Rectal smooth muscle tissue (tissue), 1 donor: ENCODE results near the gene ULK2.

Source experiments
- H3K27ac ChIP-seq: one replicate; pipeline ENCODE4 v1.7.0; 2013; ENCODE audit warnings: low read depth, low read length, inconsistent platforms
- H3K27me3 ChIP-seq: one replicate; pipeline ENCODE4 v1.7.0; 2013; ENCODE audit warnings: low read length; ENCODE audit not compliant: control insufficient read depth, insufficient read depth
- H3K36me3 ChIP-seq: one replicate; pipeline ENCODE4 v1.7.0; 2013; ENCODE audit warnings: low read length; ENCODE audit not compliant: control insufficient read depth, insufficient read depth
- H3K4me1 ChIP-seq: one replicate; pipeline ENCODE4 v1.7.0; 2013; ENCODE audit warnings: low read length; ENCODE audit not compliant: control insufficient read depth, insufficient read depth
- H3K4me3 ChIP-seq: one replicate; pipeline ENCODE4 v1.7.0; 2013; ENCODE audit warnings: low read length
- H3K9ac ChIP-seq: one replicate; pipeline ENCODE4 v1.7.0; 2013; ENCODE audit warnings: low read length

Gene ULK2

DNA sequence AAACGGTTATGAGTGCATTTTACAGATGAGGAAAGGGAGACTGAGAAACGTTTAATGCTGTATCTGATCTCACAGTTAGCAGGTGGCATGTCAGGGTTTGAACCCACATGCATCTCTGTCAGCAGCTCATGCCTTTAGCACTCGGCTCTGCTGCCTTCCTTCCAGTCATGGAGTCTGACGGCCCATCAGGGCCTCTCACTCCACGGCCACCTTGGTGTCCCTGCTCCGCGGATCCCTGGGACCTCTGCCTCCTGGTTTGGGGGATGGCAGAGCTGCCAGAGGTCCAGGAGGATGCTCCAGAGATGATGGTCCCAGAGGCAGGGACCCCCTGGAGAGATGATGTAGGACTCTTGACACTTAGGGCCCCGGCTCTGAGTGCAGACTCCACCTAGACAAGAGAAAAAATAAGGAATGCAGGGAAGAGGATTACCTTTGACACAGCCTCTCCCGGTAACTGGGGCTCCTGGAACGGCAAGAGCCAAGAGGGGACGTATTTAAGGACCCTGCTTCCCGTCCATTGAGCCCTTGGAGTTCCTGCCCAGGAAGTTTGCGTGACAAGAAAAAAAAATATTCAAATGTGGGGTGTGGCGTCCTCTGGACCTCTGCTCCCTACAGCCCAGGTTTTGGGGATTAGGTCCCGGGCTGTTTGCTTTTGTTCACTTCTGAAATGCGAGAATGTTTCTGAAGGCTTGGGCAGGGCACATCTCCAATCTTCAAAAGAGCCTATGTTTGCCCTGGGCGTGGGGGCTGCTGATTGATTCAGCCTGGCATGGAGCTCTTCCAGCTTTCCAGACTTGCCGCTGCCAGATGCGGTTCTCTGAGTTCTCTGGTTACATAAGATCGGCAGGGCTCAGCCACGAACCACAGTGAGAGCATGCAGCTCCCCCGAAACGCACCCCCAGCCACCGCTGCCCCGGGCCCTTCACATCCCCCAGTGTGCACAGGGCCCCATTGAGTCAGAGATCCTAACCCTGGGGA, 119.6 kb downstream of the ULK2 start, which contains the start of gene ALDH3A1:
Gene ALDH3A1 (minus strand): TSS at position 470 of the 978 bp plus-strand sequence. CDS start 3,169 bp downstream, outside the sequence.
- no peak within 1 kb of the TSS for H3K4me3 ChIP-seq
- no peak within 1 kb of the TSS for H3K27ac ChIP-seq
- H3K9ac ChIP-seq = no peak within 1 kb of the TSS
- no peaks in the 10 kb centered on the region for H3K36me3 ChIP-seq
- no peaks in the 10 kb centered on the region for H3K4me1 ChIP-seq
- no peaks in the 10 kb centered on the region for H3K27me3 ChIP-seq

DNA sequence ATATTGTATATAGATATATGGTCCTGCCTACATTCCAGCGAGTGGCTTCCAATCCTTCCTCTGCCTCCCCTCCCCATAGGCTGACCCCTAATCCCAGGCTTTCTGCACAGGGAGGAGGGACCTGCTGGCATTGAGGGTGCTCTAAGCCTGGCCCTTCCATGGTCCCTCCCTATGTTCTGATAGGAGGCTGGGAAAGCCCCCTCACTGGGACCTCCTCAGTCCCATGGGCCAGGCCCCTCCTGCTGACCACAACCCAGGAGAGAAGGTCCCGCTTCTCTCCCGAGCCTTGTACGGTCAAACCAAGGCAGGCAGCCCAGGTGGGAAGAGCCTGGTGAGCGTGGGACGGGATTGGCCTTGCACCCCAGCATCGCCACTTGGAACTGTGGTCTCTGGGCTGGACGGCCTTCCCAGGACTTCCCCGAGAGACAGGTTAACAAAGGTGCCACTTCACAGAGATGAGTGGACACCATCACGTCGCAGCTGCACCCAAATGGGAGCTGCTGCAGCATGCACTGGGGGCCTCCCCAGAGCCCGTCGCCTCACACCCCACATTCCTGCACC, 120.5 kb downstream of the ULK2 start:
- Histone ChIP-seq H3K27me3 (no peaks in the 10 kb centered on the region), H3K27ac (no peak overlapping the region), H3K9ac (no peak overlapping the region), H3K4me3 (no peak overlapping the region), H3K36me3 (no peaks in the 10 kb centered on the region), H3K4me1 (no peaks in the 10 kb centered on the region)

DNA sequence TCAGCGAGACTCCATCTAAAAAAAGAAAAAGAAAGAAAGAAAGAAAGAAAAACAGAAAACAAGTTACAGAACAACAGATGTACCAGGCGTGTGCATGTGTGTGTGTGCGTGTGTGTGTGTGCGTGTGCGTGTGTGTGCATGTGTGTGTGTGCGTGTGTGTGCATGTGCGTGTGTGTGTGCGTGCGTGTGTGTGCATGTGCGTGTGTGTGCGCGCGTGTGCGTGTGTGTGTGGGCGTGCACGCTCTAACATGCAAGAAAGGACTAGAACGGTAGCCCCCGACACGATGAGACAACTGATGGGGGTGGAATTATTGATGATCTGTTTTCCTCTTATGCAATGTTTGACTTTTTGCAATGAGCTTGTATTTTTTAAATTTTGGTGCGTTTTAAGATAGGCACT, 121.2 kb downstream of the ULK2 start:
- Histone ChIP-seq H3K27ac (no peak overlapping the region), H3K36me3 (no peaks in the 10 kb centered on the region), H3K4me3 (no peak overlapping the region), H3K9ac (no peak overlapping the region), H3K27me3 (no peaks in the 10 kb centered on the region), H3K4me1 (no peaks in the 10 kb centered on the region)

DNA sequence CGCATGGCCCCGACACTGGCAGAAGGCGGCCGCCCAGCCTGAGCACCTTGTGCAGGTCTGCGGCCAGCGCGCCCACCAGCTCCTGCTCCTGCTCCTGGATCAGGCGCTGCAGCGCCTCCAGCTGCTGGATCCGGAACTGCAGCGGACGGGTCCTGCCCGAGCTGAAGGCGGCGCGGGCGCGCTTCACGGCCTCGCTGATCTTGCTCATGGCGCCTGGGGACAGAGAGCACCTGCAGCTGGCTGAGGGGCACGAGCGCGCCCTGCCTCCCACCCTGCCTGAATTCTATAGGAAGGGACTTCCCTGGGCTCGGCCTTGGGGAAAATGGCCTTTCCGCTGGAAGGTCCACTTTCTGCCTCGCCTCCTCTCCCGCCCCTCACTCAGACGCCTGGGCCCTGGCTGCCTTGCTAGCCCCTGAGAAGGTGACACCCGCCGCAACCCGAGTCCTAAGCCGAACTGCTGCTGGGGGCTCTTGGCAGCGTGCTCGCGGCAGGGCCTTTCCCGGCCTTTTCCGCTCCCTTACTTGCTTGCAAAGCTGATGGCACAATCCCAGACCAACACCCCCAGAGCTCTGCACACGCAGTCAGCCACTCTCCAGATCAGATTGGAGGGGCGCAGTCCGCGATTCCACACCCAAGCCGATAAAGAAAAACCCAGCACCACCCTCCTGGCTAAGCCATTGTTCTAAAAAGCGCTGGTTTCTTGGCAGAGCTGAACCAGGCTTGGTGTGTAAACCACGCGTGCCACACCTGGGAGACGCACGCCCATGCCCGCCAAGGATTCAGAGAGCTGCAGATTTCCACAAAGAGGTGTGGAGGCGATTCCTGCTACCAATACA, 122.6 kb downstream of the ULK2 start:
- H3K9ac ChIP-seq = no peak overlapping the region

DNA sequence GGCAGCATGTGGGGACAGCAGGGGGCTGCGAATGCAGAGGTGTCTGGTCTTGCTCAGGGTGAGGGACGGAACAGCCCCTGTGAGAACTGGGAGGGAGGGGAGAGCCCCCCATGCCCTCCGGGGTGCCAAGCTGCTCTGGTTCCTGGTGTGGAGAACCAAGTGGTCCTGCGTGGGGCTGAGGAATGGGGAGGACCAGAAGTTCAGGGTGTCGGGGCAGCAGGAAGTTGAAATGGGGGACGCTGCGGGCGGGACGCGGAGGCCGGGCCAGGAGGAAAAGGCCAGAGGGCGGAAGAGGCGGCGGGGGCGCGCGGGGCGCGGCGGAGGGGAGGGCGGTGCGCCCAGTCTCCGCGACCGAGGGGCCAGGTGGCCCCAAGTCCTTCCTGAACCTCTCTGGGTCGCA, 123.2 kb downstream of the ULK2 start:
- Histone ChIP-seq H3K4me3 (peak overlapping the region; percentile 64), H3K36me3 (no peaks in the 10 kb centered on the region), H3K9ac (no peak overlapping the region), H3K4me1 (no peaks in the 10 kb centered on the region), H3K27ac (no peak overlapping the region), H3K27me3 (no peaks in the 10 kb centered on the region)

More for the DNA sequence above, 122.6 kb downstream of the ULK2 start:
- Histone ChIP-seq H3K27ac (no peak overlapping the region), H3K4me1 (no peaks in the 10 kb centered on the region), H3K36me3 (no peaks in the 10 kb centered on the region), H3K27me3 (no peaks in the 10 kb centered on the region), H3K4me3 (peak overlapping the region; percentile 64)

DNA sequence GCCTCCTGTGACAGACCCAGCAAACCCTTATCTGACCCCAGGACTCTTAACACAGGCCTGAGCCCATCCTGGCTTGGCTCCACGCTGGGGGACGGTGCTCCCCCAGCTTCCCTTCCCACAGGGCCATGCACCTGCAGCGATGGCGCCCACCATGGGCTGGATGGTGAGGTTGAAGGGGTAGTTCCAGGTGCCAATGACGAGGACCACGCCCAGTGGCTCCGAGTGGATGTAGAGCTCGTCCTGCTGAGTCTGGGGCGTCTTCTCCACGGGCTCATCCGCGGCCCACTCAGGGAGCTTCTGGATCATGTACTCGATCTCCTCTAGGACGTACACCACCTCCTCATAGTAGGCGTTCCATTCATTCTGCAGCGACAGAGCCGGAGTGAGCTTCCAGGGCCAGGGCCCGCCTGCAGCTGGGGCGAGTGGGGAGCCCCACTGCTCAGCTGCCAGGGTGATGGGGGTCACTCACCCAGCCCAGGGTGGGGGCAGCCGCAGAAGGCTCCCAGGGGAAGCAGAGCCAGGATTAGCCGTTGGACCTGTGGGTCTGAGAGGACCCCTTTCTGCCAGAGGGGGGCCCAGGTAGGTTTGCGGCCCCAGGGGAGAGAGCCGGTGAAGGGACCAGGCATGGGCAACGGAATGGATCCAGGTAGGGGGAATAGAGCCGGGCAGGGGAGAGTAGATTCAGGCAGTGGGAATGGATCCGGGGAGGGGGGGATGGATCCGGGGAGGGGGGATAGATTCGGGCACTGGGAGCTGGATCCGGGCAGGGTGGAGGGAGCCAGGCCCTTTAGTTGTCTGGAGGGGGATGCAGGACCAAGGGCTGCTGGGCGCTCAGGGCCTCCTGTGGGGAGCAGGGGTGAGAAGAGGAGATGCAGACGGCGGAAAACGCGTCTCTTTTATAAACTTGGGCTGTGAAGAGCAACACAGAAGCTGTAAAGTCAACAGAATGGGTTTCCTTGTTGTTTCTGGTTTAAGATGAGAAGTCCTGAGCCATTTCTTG, 124.3 kb downstream of the ULK2 start:
- no peak overlapping the region for H3K4me3 ChIP-seq
- H3K4me1 ChIP-seq = no peaks in the 10 kb centered on the region
- no peaks in the 10 kb centered on the region for H3K27me3 ChIP-seq
- no peaks in the 10 kb centered on the region for H3K36me3 ChIP-seq
- H3K27ac ChIP-seq = no peak overlapping the region
- H3K9ac ChIP-seq = no peak overlapping the region

DNA sequence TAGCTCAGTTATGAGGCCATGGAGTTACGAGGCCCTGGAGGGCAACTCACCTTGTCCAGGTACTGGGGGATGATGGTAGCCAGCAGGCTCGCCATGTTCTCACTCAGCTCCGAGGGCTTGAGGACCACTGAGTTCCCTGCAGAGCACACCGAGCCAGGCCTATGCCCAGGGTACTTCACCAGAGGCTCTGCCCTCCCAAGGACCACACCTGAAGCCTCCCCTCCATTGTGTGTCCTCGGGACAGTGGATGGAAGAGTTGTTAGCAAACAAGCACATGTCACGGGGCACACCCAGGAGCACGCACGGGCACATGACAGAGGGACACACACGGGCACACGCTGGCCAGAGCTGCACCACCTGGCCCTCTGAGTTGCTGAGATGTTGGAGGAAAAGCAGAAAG, 125.2 kb downstream of the ULK2 start:
- Histone ChIP-seq H3K36me3 (no peaks in the 10 kb centered on the region), H3K4me1 (no peaks in the 10 kb centered on the region), H3K4me3 (no peak overlapping the region), H3K9ac (no peak overlapping the region), H3K27me3 (no peaks in the 10 kb centered on the region), H3K27ac (no peak overlapping the region)

DNA sequence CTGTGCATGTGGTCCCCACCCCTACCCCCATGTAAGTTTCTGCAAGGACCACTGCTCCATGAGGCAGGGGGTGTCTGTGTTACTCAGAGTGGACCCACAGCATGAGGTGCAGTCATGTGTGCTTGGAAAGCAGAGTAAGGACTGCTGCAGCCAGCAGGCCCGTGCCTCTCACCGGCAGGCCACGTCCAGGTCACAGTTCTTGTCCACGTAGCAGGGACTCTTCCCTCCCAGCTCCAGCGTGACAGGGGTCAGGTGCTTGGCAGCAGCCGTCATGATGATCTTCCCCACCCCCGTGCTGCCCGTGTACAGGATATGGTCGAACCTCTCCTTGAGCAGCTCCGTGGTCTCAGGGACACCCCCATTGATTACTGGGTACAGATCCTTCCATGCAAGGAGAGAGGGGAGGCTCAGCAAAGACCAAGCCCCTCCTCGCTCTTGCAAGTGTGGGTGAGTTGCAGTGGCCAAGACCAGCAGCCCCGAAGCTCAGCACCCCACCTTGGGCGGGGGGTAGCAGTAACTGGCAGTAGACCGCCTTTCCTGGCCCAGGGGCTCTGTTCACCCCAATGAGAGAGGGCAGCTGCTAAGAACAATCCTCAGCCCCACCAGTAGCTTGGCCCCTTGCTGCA, 125.8 kb downstream of the ULK2 start:
- H3K36me3 ChIP-seq = no peaks in the 10 kb centered on the region
- H3K4me3 ChIP-seq = no peak overlapping the region
- H3K4me1 ChIP-seq = no peaks in the 10 kb centered on the region
- H3K27ac ChIP-seq = no peak overlapping the region
- H3K9ac ChIP-seq = no peak overlapping the region
- H3K27me3 ChIP-seq = no peaks in the 10 kb centered on the region

DNA sequence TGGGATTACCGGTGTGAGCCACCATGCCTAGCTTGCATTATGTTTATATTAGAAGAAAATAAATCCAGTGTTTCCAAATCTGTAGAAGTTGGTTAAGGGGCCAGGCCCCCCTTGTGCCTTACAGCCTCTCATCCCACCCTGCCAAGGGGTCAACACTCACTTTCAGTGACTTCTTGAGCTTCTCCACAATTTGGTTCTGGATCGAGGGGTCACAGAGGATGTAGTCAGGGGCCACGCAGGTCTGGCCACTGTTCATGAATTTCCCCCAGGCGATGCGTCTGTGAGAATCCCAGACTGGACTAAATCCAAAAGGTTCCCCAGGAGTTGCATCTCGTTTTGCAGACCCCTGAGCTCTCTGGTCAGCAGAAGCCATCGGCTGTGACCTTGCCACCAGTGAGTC, 126.8 kb downstream of the ULK2 start:
- Histone ChIP-seq H3K4me3 (no peak overlapping the region), H3K27me3 (no peaks in the 10 kb centered on the region), H3K4me1 (no peaks in the 10 kb centered on the region), H3K36me3 (no peaks in the 10 kb centered on the region), H3K9ac (no peak overlapping the region), H3K27ac (no peak overlapping the region)

DNA sequence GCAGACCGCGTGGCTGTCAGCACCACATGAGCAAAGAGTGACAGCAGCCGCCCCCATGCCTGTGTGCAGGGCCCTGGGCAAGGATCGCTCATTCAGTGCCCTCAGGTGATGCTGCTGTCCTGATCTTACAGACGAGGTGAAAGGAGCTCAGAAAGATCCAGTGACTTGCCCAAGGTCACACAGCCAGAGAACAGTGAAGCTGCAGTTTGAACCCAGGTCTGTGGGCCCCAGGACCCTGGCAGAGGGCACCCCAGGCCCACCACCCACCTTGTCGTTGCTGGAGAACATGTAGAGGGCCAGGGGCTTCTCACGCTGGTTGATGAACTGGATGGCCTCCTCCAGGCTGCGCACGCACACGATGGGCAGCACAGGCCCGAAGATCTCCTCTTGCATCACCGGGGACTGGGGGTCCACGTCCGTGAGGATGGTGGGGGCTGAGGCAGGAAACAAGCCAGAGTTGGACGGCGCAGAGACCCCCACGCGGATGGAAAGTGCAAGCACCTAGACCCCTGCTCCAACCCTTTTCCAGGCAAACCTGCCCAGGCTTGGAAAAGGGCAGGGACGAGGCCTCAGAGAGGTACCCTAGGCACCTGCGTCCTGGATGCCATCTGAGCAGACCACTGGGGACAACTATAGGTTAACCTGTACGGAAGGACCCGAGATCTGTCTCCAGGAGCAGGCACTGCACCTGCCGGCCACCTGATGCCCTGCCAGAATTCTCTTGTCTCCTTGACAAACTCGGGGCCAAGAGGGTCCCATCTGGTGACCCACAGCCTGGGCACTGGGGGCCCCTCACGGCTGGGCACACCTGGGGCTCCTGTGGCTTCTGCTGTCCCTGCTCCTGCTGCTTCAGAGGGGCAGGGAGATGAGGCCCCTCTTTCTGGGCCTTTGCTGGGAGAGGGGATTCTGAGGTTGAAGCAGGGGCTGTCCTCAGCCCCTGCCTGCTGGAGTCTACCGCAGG, 128.2 kb downstream of the ULK2 start:
- H3K9ac ChIP-seq = no peak overlapping the region
- no peak overlapping the region for H3K4me3 ChIP-seq
- no peaks in the 10 kb centered on the region for H3K27me3 ChIP-seq
- no peaks in the 10 kb centered on the region for H3K4me1 ChIP-seq
- no peaks in the 10 kb centered on the region for H3K36me3 ChIP-seq
- no peak overlapping the region for H3K27ac ChIP-seq
